Suprapubic skin (tissue), 4 donors: ENCODE data around the gene MYO9B. TPM values are rescaled to one million over a fixed set of nuclear protein-coding genes. Genes with fewer than 3 reads are reported as not detected.

Experiments used
- DNase-seq, 2 donors: peaks; one replicate each; pipeline ENCODE4 v3.0.0-alpha.2; 2019; ENCODE audit warnings: low spot score in 2 of 2
- H3K27ac ChIP-seq: fragments of 200-600 bp; sonication (generic); one replicate; pipeline ENCODE4 v1.5.1; 2019
- H3K27me3 ChIP-seq: fragments of 200-600 bp; sonication (generic); one replicate; pipeline ENCODE4 v1.5.1; 2019
- H3K36me3 ChIP-seq: fragments of 200-600 bp; sonication (generic); one replicate; pipeline ENCODE4 v1.5.1; 2019
- H3K4me1 ChIP-seq: fragments of 200-600 bp; sonication (generic); one replicate; pipeline ENCODE4 v1.5.1; 2019
- H3K4me3 ChIP-seq: fragments of 200-600 bp; sonication (generic); one replicate; pipeline ENCODE4 v1.5.1; 2019; ENCODE audit warnings: mild to moderate bottlenecking
- H3K9me3 ChIP-seq: fragments of 200-600 bp; sonication (generic); one replicate; pipeline ENCODE4 v1.5.1; 2019
- CTCF ChIP-seq, 2 donors: fragments of 200-600 bp in 1 of 2; fragments of 450-650 bp in 1 of 2; sonication (generic) in 1 of 2; IDR thresholded peaks; one replicate each; pipeline ENCODE4 v1.5.1; 2016 to 2019; ENCODE audit warnings: antibody characterized with exemption in 2 of 2, mild to moderate bottlenecking in 1 of 2, moderate library complexity in 1 of 2
- EP300 ChIP-seq: sonication (generic); formaldehyde crosslinking; IDR thresholded peaks from one replicate; pipeline ENCODE4 v1.6.1; 2017; ENCODE audit warnings: antibody characterized with exemption
- POLR2A ChIP-seq, 2 donors: fragments of 450-650 bp; IDR thresholded peaks; one replicate each; pipeline ENCODE4 v1.6.1; 2017; ENCODE audit warnings: antibody characterized with exemption in 2 of 2, mild to moderate bottlenecking in 2 of 2, moderate library complexity in 2 of 2
- POLR2AphosphoS5 ChIP-seq, 3 donors: sonication (generic); formaldehyde crosslinking; IDR thresholded peaks; one replicate each; pipeline ENCODE4 v1.6.1; 2017; ENCODE audit warnings: antibody characterized with exemption in 3 of 3
- WGBS: methylation state at CpG from one replicate; pipeline ENCODE4 v1.1.5; 2018; 5-methylcytosine and 5-hydroxymethylcytosine counted together
- total RNA-seq, 4 donors: library from RNA; depleted of rRNA; stranded (reverse); fragments of >200 nt; gene quantifications; one replicate each; pipeline ENCODE4 v1.1.0, GENCODE V29; 2016

MYO9B gene
- total RNA-seq, 4 donors from 2014 or later, result 43.6 to 99.9 (median 69.5) TPM

DNA sequence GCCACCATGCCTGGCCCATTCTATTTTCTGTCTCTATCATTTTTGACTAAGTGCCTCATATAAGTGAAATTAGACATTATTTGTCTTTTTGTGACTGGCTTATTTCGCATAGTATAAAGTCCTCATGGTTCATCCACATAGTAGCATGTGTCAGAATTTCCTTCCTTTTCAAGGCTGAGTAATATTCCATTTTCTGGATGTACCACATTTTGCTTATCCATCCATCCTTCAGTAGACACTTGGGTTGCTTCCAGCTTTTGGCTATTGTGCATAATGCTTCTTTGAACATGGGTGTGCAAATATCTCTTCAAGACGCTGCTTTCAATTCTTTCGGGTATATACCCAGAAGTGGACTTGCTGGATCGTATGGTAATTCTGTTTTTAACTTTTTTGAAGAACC lies 88.1 kb downstream of the MYO9B start:
- TF ChIP-seq CTCF (IDR thresholded peaks at IDR 0.05), result no peak
- TF ChIP-seq POLR2A (IDR thresholded peaks at IDR 0.05), result no peak
- TF ChIP-seq POLR2AphosphoS5 (IDR thresholded peaks at IDR 0.05), result no peak
- TF ChIP-seq EP300, result no peak
- no peak for DNase-seq
- H3K9me3 ChIP-seq, result no peaks in the 10 kb centered on the region
- H3K27me3 ChIP-seq, result no peaks in the 10 kb centered on the region
- H3K4me3 ChIP-seq, result no peak overlapping the region
- 93% methylated on average over 4 of the region's 4 CpGs for WGBS
- H3K27ac ChIP-seq, result no peak overlapping the region
- H3K4me1 ChIP-seq, result no peaks in the 10 kb centered on the region
- peaks cover 90% of the 10 kb centered on the region for H3K36me3 ChIP-seq

- H3K36me3 ChIP-seq, result peaks cover 90% of the 10 kb centered on the region
Observed at GRCh38 chr19:17164639-17165038, 89.1 kb downstream of the MYO9B start.

DNA sequence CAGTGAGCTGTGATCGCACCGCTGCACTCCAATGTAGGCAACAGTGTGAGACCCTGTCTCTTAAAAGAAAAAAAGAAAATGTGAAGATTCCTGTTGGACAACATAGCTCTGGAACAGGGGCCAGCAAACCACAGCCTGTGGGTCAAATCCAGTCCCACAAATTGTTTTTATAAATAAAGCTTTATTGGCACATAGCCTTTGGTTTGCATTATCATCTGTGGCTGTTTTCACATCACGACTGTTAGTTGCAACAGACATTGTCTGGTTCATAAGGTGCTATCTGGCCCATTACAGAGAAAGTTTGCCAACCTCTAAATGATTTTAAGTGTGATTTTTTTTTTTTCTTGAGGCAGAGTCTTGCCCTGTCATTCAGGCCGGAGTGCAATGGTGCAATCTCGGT lies 90.1 kb downstream of the MYO9B start:
- H3K9me3 ChIP-seq, result no peaks in the 10 kb centered on the region
- H3K4me1 ChIP-seq, result no peaks in the 10 kb centered on the region
- H3K27ac ChIP-seq, result no peak overlapping the region
- H3K4me3 ChIP-seq, result no peak overlapping the region
- H3K36me3 ChIP-seq, result peaks cover 90% of the 10 kb centered on the region
- TF ChIP-seq EP300 (no peak), POLR2A (IDR thresholded peaks at IDR 0.05) (no peak), POLR2AphosphoS5 (IDR thresholded peaks at IDR 0.05) (no peak), CTCF (IDR thresholded peaks at IDR 0.05) (no peak)
- no peak for DNase-seq
- H3K27me3 ChIP-seq, result no peaks in the 10 kb centered on the region
- 95% methylated on average over 5 of the region's 5 CpGs for WGBS

More at GRCh38 chr19:17164639-17165038, 89.1 kb downstream of the MYO9B start:
- Histone ChIP-seq H3K4me3 (no peak overlapping the region), H3K27ac (no peak overlapping the region), H3K9me3 (no peaks in the 10 kb centered on the region), H3K4me1 (no peaks in the 10 kb centered on the region), H3K27me3 (no peaks in the 10 kb centered on the region)
- no peak for DNase-seq
- WGBS, result 94% methylated on average over 7 of the region's 7 CpGs
- TF ChIP-seq POLR2AphosphoS5 (IDR thresholded peaks at IDR 0.05), result no peak
- no peak for TF ChIP-seq CTCF (IDR thresholded peaks at IDR 0.05)
- no peak for TF ChIP-seq POLR2A (IDR thresholded peaks at IDR 0.05)
- no peak for TF ChIP-seq EP300

DNA sequence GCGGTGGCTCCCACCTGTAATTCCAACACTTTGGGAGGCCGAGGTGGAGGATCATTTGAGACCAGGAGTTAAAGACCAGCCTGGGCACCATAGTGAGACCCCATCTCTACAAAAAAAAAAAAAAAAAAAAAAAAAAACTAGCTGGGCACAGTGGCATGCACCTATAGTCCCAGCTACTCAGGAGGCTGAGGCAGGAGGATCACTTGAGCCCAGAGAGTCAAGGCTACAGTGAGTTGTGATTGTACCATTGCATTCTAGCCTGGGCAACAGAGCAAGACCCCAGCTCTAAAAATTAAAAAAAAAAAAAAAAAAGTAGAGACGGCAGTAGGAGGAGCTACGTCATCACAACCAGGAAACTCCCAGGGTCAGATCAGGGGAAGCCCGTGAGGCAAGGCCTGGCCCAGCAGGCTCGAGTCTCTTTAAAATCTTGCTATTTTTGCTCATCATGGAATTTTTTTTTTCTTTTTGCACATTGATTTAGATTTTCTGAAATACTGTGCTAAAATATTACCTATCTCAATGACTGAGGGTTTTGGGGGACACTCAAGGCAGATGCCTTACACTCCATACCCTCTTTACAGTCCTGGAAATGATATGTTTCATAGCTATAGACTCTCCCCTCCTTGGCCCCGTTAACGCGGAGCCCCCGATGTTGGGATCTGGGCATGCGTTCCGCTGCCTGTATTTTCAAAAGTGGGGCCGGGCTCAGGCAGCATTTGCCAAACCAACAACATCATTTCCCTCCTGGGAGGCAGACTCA lies 95.1 kb downstream of the MYO9B start:
- TF ChIP-seq POLR2AphosphoS5 (IDR thresholded peaks at IDR 0.05) (no peak), CTCF (IDR thresholded peaks at IDR 0.05) (no peak), POLR2A (IDR thresholded peaks at IDR 0.05) (no peak), EP300 (no peak)
- DNase-seq, result no peak
- 88% methylated on average over 13 of the region's 13 CpGs for WGBS
- Histone ChIP-seq H3K4me1 (no peaks in the 10 kb centered on the region), H3K27ac (no peak overlapping the region), H3K36me3 (peaks cover 92% of the 10 kb centered on the region), H3K4me3 (no peak overlapping the region), H3K27me3 (no peaks in the 10 kb centered on the region), H3K9me3 (no peaks in the 10 kb centered on the region)

DNA sequence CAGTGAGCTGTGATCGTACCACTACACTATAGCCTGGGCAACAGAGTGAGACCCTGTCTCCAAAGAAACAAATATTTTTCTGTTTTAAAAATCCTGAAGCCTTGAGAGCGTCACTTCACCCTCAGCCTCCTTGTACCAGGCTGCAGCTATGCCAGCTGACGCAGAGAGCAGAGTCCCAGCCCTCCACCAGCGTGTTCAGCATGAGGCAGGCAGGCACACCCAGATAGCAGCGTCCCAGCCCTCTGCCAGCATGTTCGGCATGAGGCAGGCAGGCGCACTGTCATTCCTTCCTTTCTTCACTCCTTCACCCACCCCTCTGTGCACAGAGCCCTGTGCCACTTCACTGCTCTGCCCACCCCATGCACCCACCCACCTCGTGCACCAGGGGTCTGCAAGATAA lies 96.3 kb downstream of the MYO9B start:
- TF ChIP-seq POLR2AphosphoS5 (IDR thresholded peaks at IDR 0.05) (no peak), EP300 (no peak), POLR2A (IDR thresholded peaks at IDR 0.05) (no peak), CTCF (IDR thresholded peaks at IDR 0.05) (no peak)
- Histone ChIP-seq H3K4me3 (no peak overlapping the region), H3K27me3 (no peaks in the 10 kb centered on the region), H3K27ac (no peak overlapping the region), H3K4me1 (no peaks in the 10 kb centered on the region), H3K36me3 (peaks cover 92% of the 10 kb centered on the region), H3K9me3 (no peaks in the 10 kb centered on the region)
- 90% methylated on average over 8 of the region's 8 CpGs for WGBS
- DNase-seq, result no peak
